ENCODE data around the gene FASN. TPM values are rescaled to one million over a fixed set of nuclear protein-coding genes. Genes with fewer than 3 reads are reported as not detected.

FASN gene
- total and polyA plus RNA-seq, 2 of the 13 experiments (the other 11 are each of a cell fraction or from before 2014, with no cell fraction given) = 51.7 to 101 TPM

DNA sequence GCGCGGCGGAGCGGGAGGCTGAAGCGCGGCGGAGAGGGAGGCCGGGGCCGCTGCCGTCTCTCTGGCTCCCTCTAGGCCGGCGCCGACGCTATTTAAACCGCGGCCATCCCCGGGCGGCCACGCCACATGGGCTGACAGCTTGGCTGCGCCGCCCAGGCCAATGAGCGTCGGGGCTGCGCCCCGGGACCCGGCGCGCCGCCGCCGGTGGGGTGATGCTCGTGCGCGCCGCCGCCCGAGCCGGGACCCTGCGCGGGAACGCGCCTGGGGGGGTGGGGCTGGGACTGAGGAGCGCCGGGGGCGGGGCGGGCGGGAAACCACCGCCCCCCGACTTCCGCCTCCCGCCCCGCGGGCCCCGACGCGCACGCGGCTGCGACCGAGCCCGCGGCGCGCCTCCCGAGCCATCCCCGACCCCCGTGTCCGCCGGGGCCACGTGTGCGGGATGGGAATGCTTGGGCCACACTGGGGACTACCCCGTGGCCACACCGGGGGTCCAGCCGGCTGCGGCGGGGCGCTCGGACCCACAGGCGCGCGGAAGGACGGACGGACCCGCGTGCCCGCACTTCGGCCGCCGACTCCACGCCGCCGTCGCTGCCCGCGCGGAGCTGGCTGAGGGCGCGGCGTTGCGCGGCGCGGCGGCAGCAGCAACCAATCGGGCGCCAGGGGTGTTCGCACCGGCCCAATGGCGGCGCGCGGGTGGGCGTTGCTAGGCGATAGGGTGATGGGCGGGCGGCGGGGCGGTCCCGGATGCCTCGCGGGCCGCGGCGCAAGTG lies at the start of gene FASN (continued):
- TF ChIP-seq ZNF776 (CRISPR knock-in tag; IDR thresholded peaks at IDR 0.05) (peak; percentile 90), ZBTB38 (CRISPR knock-in tag; IDR thresholded peaks at IDR 0.05) (no peak), RFX5 (IDR thresholded peaks at IDR 0.05; ENCODE audit: low read depth, low read length) (peak; percentile 93), ZSCAN29 (CRISPR knock-in tag; conservative IDR thresholded peaks at IDR 0.05) (no peak), BRD4 (CRISPR knock-in tag; IDR thresholded peaks at IDR 0.05) (peak; percentile 31), ARID2 (CRISPR knock-in tag; IDR thresholded peaks at IDR 0.05; ENCODE audit: borderline replicate concordance) (no peak), EP300 (IDR thresholded peaks at IDR 0.05; ENCODE audit: low read depth in 2 of 2, low read length in 2 of 2) (peak; percentile 31 to 55; a peak in 2 of 4 replicates), EP300 (CRISPR knock-in tag; IDR thresholded peaks at IDR 0.05; ENCODE audit: borderline replicate concordance) (0 out of 2 replicates have a peak, but pooled peaks have one; percentile 2), SIN3A (IDR thresholded peaks at IDR 0.05; ENCODE audit: borderline replicate concordance, low read depth, low read length) (peak; percentile 82; the same call in 1 of the 2 replicates), ZNF780A (CRISPR knock-in tag; IDR thresholded peaks at IDR 0.05) (no peak), FOXA1 (IDR thresholded peaks at IDR 0.05) (no peak), FOXA1 (CRISPR knock-in tag; IDR thresholded peaks at IDR 0.05) (no peak), SMAD3 (CRISPR knock-in tag; IDR thresholded peaks at IDR 0.05) (peak; percentile 42; the same call in 1 of the 2 replicates), ZNF274 (CRISPR knock-in tag; IDR thresholded peaks at IDR 0.05) (no peak), ZNF281 (CRISPR knock-in tag; IDR thresholded peaks at IDR 0.05; ENCODE audit: borderline replicate concordance) (peak; percentile 50), AFF4 (CRISPR knock-in tag; IDR thresholded peaks at IDR 0.05) (peak; percentile 32; the same call in 1 of the 2 replicates), ZNF205 (CRISPR knock-in tag; IDR thresholded peaks at IDR 0.05) (no peak), ZNF563 (CRISPR knock-in tag; IDR thresholded peaks at IDR 0.05) (peak; percentile 91), ZNF615 (CRISPR knock-in tag; IDR thresholded peaks at IDR 0.05; ENCODE audit: borderline replicate concordance) (no peak), ZNF597 (CRISPR knock-in tag; IDR thresholded peaks at IDR 0.05) (peak; percentile 85; the same call in 1 of the 2 replicates), RBFOX2 (IDR thresholded peaks at IDR 0.05; ENCODE audit: low read depth, low read length) (peak; percentile 91), SATB2 (CRISPR knock-in tag; IDR thresholded peaks at IDR 0.05) (0 out of 2 replicates have a peak, but pooled peaks have one; percentile 15)
- TF ChIP-seq, protein P1, sequence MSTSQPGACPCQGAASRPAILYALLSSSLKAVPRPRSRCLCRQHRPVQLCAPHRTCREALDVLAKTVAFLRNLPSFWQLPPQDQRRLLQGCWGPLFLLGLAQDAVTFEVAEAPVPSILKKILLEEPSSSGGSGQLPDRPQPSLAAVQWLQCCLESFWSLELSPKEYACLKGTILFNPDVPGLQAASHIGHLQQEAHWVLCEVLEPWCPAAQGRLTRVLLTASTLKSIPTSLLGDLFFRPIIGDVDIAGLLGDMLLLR (CRISPR knock-in tag; IDR thresholded peaks at IDR 0.05) = peak; percentile 79

All from HepG2 (cell line).